GM18505 (cell line): ENCODE measurements around the gene TMEM119.

Experiments
- ATAC-seq: cut with Tn5 transposase; IDR thresholded peaks from one replicate; pipeline ENCODE4 v1.9.1; 2021; ENCODE audit not compliant: unreplicated experiment
- POLR2A ChIP-seq: IDR thresholded peaks from 4 replicates; pipeline ENCODE4 v1.6.1; 2011; ENCODE audit warnings: borderline replicate concordance; ENCODE audit not compliant: insufficient read depth, insufficient read length; ENCODE audit errors: extremely low read depth

Gene TMEM119

GRCh38 chr12:108614639-108615038, 16.8 kb upstream of the TMEM119 start:
- TF ChIP-seq POLR2A: no peak
- no peak for ATAC-seq

GRCh38 chr12:108614041-108614440, 16.2 kb upstream of the TMEM119 start:
- no peak for TF ChIP-seq POLR2A

GRCh38 chr12:108613548-108613947, 15.7 kb upstream of the TMEM119 start:
- no peak for TF ChIP-seq POLR2A
- ATAC-seq: no peak

More at GRCh38 chr12:108614041-108614440, 16.2 kb upstream of the TMEM119 start:
- ATAC-seq: no peak

GRCh38 chr12:108612788-108613282, 15.0 kb upstream of the TMEM119 start:
- ATAC-seq: no peak

GRCh38 chr12:108611884-108612415, 14.1 kb upstream of the TMEM119 start:
- TF ChIP-seq POLR2A: no peak
- ATAC-seq: no peak

More at GRCh38 chr12:108612788-108613282, 15.0 kb upstream of the TMEM119 start:
- TF ChIP-seq POLR2A: no peak

GRCh38 chr12:108610856-108611605, 13.1 kb upstream of the TMEM119 start:
- ATAC-seq: no peak

GRCh38 chr12:108610336-108610815, 12.5 kb upstream of the TMEM119 start:
- no peak for TF ChIP-seq POLR2A
- no peak for ATAC-seq

More at GRCh38 chr12:108610856-108611605, 13.1 kb upstream of the TMEM119 start:
- no peak for TF ChIP-seq POLR2A

GRCh38 chr12:108609537-108610335, 11.9 kb upstream of the TMEM119 start:
- ATAC-seq: no peak
- TF ChIP-seq POLR2A: no peak

- ATAC-seq: no peak
- no peak for TF ChIP-seq POLR2A
Observed at GRCh38 chr12:108608616-108609015, 10.7 kb upstream of the TMEM119 start.

GRCh38 chr12:108607981-108608600, 10.2 kb upstream of the TMEM119 start:
- ATAC-seq: no peak
- TF ChIP-seq POLR2A: no peak

- ATAC-seq: no peak
Observed at GRCh38 chr12:108606492-108606891, 8.6 kb upstream of the TMEM119 start.

GRCh38 chr12:108605690-108606406, 8.0 kb upstream of the TMEM119 start:
- ATAC-seq: no peak
- no peak for TF ChIP-seq POLR2A

More at GRCh38 chr12:108606492-108606891, 8.6 kb upstream of the TMEM119 start:
- no peak for TF ChIP-seq POLR2A
